K562 (cell line): Measurements from ENCODE around the gene CD151. TPM values are rescaled to one million over a fixed set of nuclear protein-coding genes. Genes with fewer than 3 reads are reported as not detected.

Experiments used
- ATAC-seq: fragments of 200-7000 bp; cut with Tn5 transposase; 3 replicates; pipeline ENCODE4 v1.9.1; 2020; ENCODE audit warnings: moderate library complexity
- BruUV-seq: library from RNA; stranded (reverse); fragments of 400-500 nt; replicated peaks from 2 replicates; lab custom pipeline; 2021; lab: Mats Ljungman, UMichigan
- CTCF ChIA-PET: fragments of 300-600 bp; formaldehyde crosslinking; extraction: SDS; loops from one replicate; lab custom pipeline; 2021; ENCODE audit warnings: low intra/inter-chr PET ratio; lab: Yijun Ruan, JAX
- POLR2A ChIA-PET: fragments of 300-600, 350-650 bp; sonication (Branson Sonifier 250); formaldehyde crosslinking; extraction: SDS; loops from one replicate; lab custom pipeline; 2021; ENCODE audit warnings: antibody characterized with exemption, inconsistent platforms; lab: Yijun Ruan, JAX
- DNase-seq, 4 experiments: peaks; one replicate each; pipeline versions ENCODE4 v3.0.0 to v3.0.0-alpha.2; 2011 to 2018; ENCODE audit warnings: low spot score in 3 of 4, mixed read lengths in 3 of 4; ENCODE audit errors: extremely low read depth in 1 of 4
- FAIRE-seq: peaks from 2 replicates; lab custom pipeline; 2011; peaks lifted over from hg19 to GRCh38; lab: Jason Lieb, UNC
- H2AFZ ChIP-seq: 2 replicates; pipeline ENCODE4 v1.6.0; 2011; ENCODE audit warnings: low read depth, low read length, control low read depth, inconsistent platforms
- H3K27ac ChIP-seq: fragments of 200-600 bp; 3 replicates; pipeline ENCODE4 v1.8.0; 2011; ENCODE audit warnings: low read depth, mild to moderate bottlenecking, control low read depth, inconsistent platforms, low read length, moderate library complexity, mixed read lengths; ENCODE audit errors: extremely low read depth
- H3K27me3 ChIP-seq, 2 experiments: fragments of 300-600 bp in 1 of 2; 2 replicates in 1 of 2; 3 replicates in 1 of 2; pipeline versions ENCODE4 v1.6.0 to v1.8.0; 2011; ENCODE audit warnings: inconsistent platforms in 2 of 2, low read length in 2 of 2, mild to moderate bottlenecking in 1 of 2, mixed read lengths in 1 of 2, moderate library complexity in 1 of 2; ENCODE audit not compliant: control insufficient read depth in 2 of 2, insufficient read depth in 2 of 2
- H3K36me3 ChIP-seq: fragments of 300-600 bp; 3 replicates; pipeline ENCODE4 v1.8.0; 2011; ENCODE audit warnings: mild to moderate bottlenecking, low read length, inconsistent platforms; ENCODE audit not compliant: control insufficient read depth, insufficient read depth
- H3K4me1 ChIP-seq, 2 experiments: fragments of 200-600 bp in 1 of 2; replicated peaks in 1 of 2; 2 replicates in 1 of 2; 3 replicates in 1 of 2; pipeline versions ENCODE4 v1.5.1 to v1.8.0; 2011; ENCODE audit warnings: inconsistent platforms in 2 of 2, low read length in 2 of 2, mild to moderate bottlenecking in 1 of 2, mixed read lengths in 1 of 2, moderate library complexity in 1 of 2; ENCODE audit not compliant: control insufficient read depth in 2 of 2, insufficient read depth in 2 of 2
- H3K4me2 ChIP-seq: 2 replicates; pipeline ENCODE4 v1.6.1; 2011; ENCODE audit warnings: low read length, control low read depth, inconsistent platforms, mixed read lengths; ENCODE audit not compliant: insufficient read depth
- H3K4me3 ChIP-seq: fragments of 200-600 bp; sonication (generic), shearing (Covaris generic); 2 replicates; pipeline ENCODE4 v1.5.1; 2016; ENCODE audit warnings: control low read depth, inconsistent platforms
- H3K79me2 ChIP-seq: fragments of 200-600 bp; 3 replicates; pipeline ENCODE4 v1.8.0; 2011; ENCODE audit warnings: low read length, inconsistent platforms; ENCODE audit not compliant: control insufficient read depth, insufficient read depth
- H3K9ac ChIP-seq, 2 experiments: 2 replicates each; pipeline versions ENCODE4 v1.6.0 to v1.6.1; 2011; ENCODE audit warnings: low read depth in 2 of 2, low read length in 2 of 2, control low read depth in 1 of 2, inconsistent platforms in 1 of 2, mild to moderate bottlenecking in 1 of 2, mixed read lengths in 1 of 2; ENCODE audit not compliant: insufficient read depth in 1 of 2
- H3K9me1 ChIP-seq: one replicate; pipeline ENCODE4 v1.6.0; 2011; ENCODE audit warnings: inconsistent platforms, mild to moderate bottlenecking, low read length, moderate library complexity; ENCODE audit not compliant: control insufficient read depth, insufficient read depth
- H3K9me3 ChIP-seq: replicated peaks from 2 replicates; pipeline ENCODE4 v1.5.1; 2011; ENCODE audit warnings: low read depth, low read length, inconsistent platforms; ENCODE audit not compliant: control insufficient read depth, insufficient read depth
- H4K20me1 ChIP-seq: replicated peaks from 2 replicates; pipeline ENCODE4 v1.6.1; 2011; ENCODE audit warnings: low read length, inconsistent platforms, mixed read lengths; ENCODE audit not compliant: control insufficient read depth, insufficient read depth
- ATF1 ChIP-seq, 2 experiments: fragments of 450-650 bp in 1 of 2; IDR thresholded peaks; 2 replicates each; pipeline ENCODE4 v1.6.1; 2016; ENCODE audit warnings: missing compliant biosample characterization in 1 of 2, missing genetic modification characterization in 1 of 2
- CCNT2 ChIP-seq: IDR thresholded peaks from 2 replicates; pipeline ENCODE4 v1.6.1; 2011; ENCODE audit warnings: borderline replicate concordance, low read depth, mild to moderate bottlenecking, moderate library complexity, mixed read lengths, low read length; ENCODE audit not compliant: insufficient read length; ENCODE audit errors: extremely low read depth
- EHMT2 ChIP-seq: fragments of 450-650 bp; IDR thresholded peaks from 2 replicates; pipeline ENCODE4 v1.6.1; 2018; ENCODE audit warnings: antibody characterized with exemption
- FOXK1 ChIP-seq: sonication (generic); formaldehyde crosslinking; IDR thresholded peaks from 2 replicates; pipeline ENCODE4 v1.8.0; 2022; ENCODE audit warnings: missing genetic modification reagents, mild to moderate bottlenecking, borderline replicate concordance
- FOXK2 ChIP-seq, 2 experiments: fragments of 450-650 bp; IDR thresholded peaks in 1 of 2; conservative IDR thresholded peaks in 1 of 2; 2 replicates each; pipeline ENCODE4 v1.6.1; 2016; ENCODE audit warnings: low read depth in 2 of 2, mild to moderate bottlenecking in 1 of 2
- HDGF ChIP-seq: fragments of 450-650 bp; IDR thresholded peaks from 2 replicates; pipeline ENCODE4 v1.6.1; 2016
- HMGN3 ChIP-seq: IDR thresholded peaks from 2 replicates; pipeline ENCODE4 v1.6.1; 2011; ENCODE audit warnings: borderline replicate concordance, low read depth, mild to moderate bottlenecking, mixed read lengths, low read length; ENCODE audit not compliant: insufficient read length; ENCODE audit errors: extremely low read depth
- L3MBTL2 ChIP-seq: fragments of 450-650 bp; IDR thresholded peaks from 2 replicates; pipeline ENCODE4 v1.6.1; 2016; ENCODE audit warnings: mild to moderate bottlenecking, moderate library complexity
- MCM2 ChIP-seq: fragments of 450-650 bp; IDR thresholded peaks from 2 replicates; pipeline ENCODE4 v1.6.1; 2017; ENCODE audit warnings: low read depth, mild to moderate bottlenecking
- MEIS2 ChIP-seq: fragments of 450-650 bp; IDR thresholded peaks from 2 replicates; pipeline ENCODE4 v1.6.1; 2014; ENCODE audit warnings: mild to moderate bottlenecking; ENCODE audit not compliant: partially characterized antibody
- PTTG1 ChIP-seq: fragments of 450-650 bp; IDR thresholded peaks from 2 replicates; pipeline ENCODE4 v1.6.1; 2016; ENCODE audit warnings: low read depth, mild to moderate bottlenecking, missing genetic modification characterization, missing compliant biosample characterization
- RBM34 ChIP-seq: fragments of 200-400 bp; formaldehyde crosslinking; IDR thresholded peaks from 2 replicates; pipeline ENCODE4 v1.6.1; 2018; ENCODE audit warnings: low read length, borderline replicate concordance; ENCODE audit not compliant: insufficient read depth
- ZNF197 ChIP-seq: fragments of 200-800 bp; sonication (Bioruptor generic); IDR thresholded peaks from 2 replicates; pipeline ENCODE4 v1.6.1; 2016; ENCODE audit warnings: low read depth, missing genetic modification characterization, missing compliant biosample characterization
- ZNF384 ChIP-seq: IDR thresholded peaks from 2 replicates; pipeline ENCODE4 v1.6.1; 2012; ENCODE audit warnings: low read depth, low read length, improper control_type of control experiment
- WGBS: fragments of 100-300 bp; shearing (Covaris generic); methylation state at CpG from one replicate; pipeline ENCODE4 v1.1.6; 2016; ENCODE audit warnings: low coverage, mixed read lengths; ENCODE audit not compliant: insufficient coverage; ENCODE audit errors: missing lambda C conversion rate; 5-methylcytosine and 5-hydroxymethylcytosine counted together
- in situ Hi-C: fragments of 300-500 bp; cut with MboI; formaldehyde crosslinking; loops from 4 replicates; pipeline ENCODE4 v1.15.0; 2018; ENCODE audit warnings: inconsistent platforms, mixed read lengths
- intact Hi-C: fragments of 100-400 bp; cut with micrococcal nuclease; formaldehyde crosslinking; loops from 2 replicates; pipeline ENCODE4 v1.14.2; 2022
- polyA plus RNA-seq, 8 experiments: library from polyadenylated mRNA; depleted of rRNA in 4 of 8; stranded (reverse) in 5 of 8; unstranded in 3 of 8; fragments of >200 nt; fragmentation: Nextera tagmentation in 2 of 8; fragmentation: Illumina TruSeq in 1 of 8; extraction: Ambion mirVana in 2 of 8; extraction: Trizol in 1 of 8; gene quantifications; 2 replicates each; pipeline versions ENCODE4 v1.2.1 to v1.2.3, GENCODE V29; 2011 to 2014; ENCODE audit warnings: inconsistent platforms in 1 of 8, missing spikeins in 1 of 8
- total RNA-seq, 7 experiments: library from RNA; depleted of rRNA in 6 of 7; stranded (reverse); fragments of >200 nt in 6 of 7; fragmentation: Illumina TruSeq in 2 of 7; extraction: Trizol in 2 of 7; gene quantifications; 2 replicates each; pipeline versions ENCODE4 v1.2.1 to v1.2.3, GENCODE V29; 2011 to 2021; ENCODE audit warnings: low replicate concordance in 1 of 7
- TF ChIP-seq, protein P1 (sequence below): fragments of 450-650 bp; formaldehyde crosslinking; IDR thresholded peaks from 2 replicates; pipeline ENCODE4 v1.4.0; 2020; ENCODE audit warnings: mild to moderate bottlenecking, moderate library complexity
- TF ChIP-seq, protein P2 (sequence below): fragments of 250-450 bp; sonication (Bioruptor Pico); IDR thresholded peaks from 2 replicates; pipeline ENCODE4 v1.8.0; 2022; ENCODE audit warnings: inconsistent platforms
- TF ChIP-seq, protein P3 (sequence below): sonication (generic); formaldehyde crosslinking; IDR thresholded peaks from 2 replicates; pipeline ENCODE4 v1.8.1; 2023; ENCODE audit warnings: mild to moderate bottlenecking, missing genetic modification reagents

The CD151 gene
- total and polyA plus RNA-seq, 9 of the 15 experiments (the other 6 are each of a cell fraction or from before 2014, with no cell fraction given), result 2.3 to 187 (median 140) TPM

DNA sequence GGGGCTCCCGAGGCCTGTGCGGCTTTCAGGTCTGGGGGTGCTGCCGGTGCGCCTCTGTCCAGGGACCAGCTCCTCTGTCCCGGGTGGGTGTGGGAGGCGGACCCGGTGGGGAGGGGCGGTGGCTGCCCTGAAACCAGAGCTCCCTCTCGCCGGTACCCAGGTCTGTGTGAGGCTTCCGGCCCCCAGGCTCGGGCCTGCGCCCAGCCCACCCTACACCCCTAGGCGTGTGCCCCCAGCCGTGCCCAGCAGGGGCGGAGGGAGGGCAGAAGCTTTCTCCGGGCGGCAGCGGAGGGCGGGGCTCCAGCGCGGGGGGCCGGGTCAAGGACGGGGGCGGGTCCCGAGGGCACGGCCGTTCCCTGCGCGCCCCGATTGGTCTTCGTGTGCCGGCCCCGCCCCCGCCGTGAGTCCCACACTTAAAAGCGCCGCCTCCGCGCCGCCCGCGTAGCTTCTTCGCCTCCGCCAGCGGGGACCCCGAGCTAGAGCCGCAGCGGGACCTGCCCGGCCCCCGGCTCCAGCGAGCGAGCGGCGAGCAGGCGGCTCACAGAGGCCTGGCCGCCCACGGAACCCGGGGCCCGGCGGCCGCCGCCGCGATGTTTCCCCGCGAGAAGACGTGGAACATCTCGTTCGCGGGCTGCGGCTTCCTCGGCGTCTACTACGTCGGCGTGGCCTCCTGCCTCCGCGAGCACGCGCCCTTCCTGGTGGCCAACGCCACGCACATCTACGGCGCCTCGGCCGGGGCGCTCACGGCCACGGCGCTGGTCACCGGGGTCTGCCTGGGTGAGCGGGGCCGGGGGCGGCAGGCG lies 13.4 kb upstream of the CD151 start:
- H3K4me1 ChIP-seq, result peaks cover 11 to 67% of the 10 kb centered on the region in 2 experiments; a peak in 4 of 5 replicates
- in situ Hi-C loops, result no loop called here
- BruUV-seq, result no TSS peak
- no peak for FAIRE-seq
- peaks cover 13% of the 10 kb centered on the region for H4K20me1 ChIP-seq
- peak overlapping the region; percentile 92 for H3K27ac ChIP-seq
- ChIA-PET POLR2A (interaction anchor here (0.6 to 5.2 kb wide), 15 partner anchors 8 to 259 kb away, joined by 3 to 36 read pairs (median 5); partner anchors contain the start of genes CD151, CRACR2B, LMNTD2 and POLR2L), CTCF (no interaction called here)
- peak; percentile 88 for ATAC-seq
- H3K9me1 ChIP-seq, result peaks cover 6% of the 10 kb centered on the region
- H3K9ac ChIP-seq, result peak overlapping the region; percentile 87 to 100
- peak; percentile 85 to 95 (median 90) for DNase-seq
- peak overlapping the region; percentile 86 for H3K4me2 ChIP-seq
- H3K79me2 ChIP-seq, result peaks cover 25% of the 10 kb centered on the region
- H3K4me3 ChIP-seq, result peak overlapping the region; percentile 89
- no peaks in the 10 kb centered on the region for H3K27me3 ChIP-seq
- no peaks in the 10 kb centered on the region for H3K9me3 ChIP-seq
- under 1% methylated on average over 46 of the region's 96 CpGs for WGBS
- H2AFZ ChIP-seq, result peak overlapping the region; percentile 93
- intact Hi-C loops, result no loop called here
- peaks cover 31% of the 10 kb centered on the region; the same call in 1 of the 3 replicates for H3K36me3 ChIP-seq
- no peak for TF ChIP-seq ZNF197 (CRISPR knock-in tag)
- TF ChIP-seq ZNF384, result no peak
- TF ChIP-seq PTTG1 (tag), result no peak
- TF ChIP-seq, protein P1, sequence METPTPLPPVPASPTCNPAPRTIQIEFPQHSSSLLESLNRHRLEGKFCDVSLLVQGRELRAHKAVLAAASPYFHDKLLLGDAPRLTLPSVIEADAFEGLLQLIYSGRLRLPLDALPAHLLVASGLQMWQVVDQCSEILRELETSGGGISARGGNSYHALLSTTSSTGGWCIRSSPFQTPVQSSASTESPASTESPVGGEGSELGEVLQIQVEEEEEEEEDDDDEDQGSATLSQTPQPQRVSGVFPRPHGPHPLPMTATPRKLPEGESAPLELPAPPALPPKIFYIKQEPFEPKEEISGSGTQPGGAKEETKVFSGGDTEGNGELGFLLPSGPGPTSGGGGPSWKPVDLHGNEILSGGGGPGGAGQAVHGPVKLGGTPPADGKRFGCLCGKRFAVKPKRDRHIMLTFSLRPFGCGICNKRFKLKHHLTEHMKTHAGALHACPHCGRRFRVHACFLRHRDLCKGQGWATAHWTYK (CRISPR knock-in tag), result 0 out of 2 replicates have a peak, but pooled peaks have one; percentile 66
- TF ChIP-seq MCM2, result no peak
- TF ChIP-seq FOXK2 (conservative IDR thresholded peaks at IDR 0.05 in 1 of 2, IDR thresholded peaks at IDR 0.05 in 1 of 2; ENCODE audit: low read depth in 2 of 2), result no peak
- TF ChIP-seq ATF1 (CRISPR knock-in tag; IDR thresholded peaks at IDR 0.05), result no peak
- peak; percentile 59 for TF ChIP-seq ATF1 (tag; IDR thresholded peaks at IDR 0.05)
- TF ChIP-seq RBM34, result no peak
- TF ChIP-seq, protein P2, sequence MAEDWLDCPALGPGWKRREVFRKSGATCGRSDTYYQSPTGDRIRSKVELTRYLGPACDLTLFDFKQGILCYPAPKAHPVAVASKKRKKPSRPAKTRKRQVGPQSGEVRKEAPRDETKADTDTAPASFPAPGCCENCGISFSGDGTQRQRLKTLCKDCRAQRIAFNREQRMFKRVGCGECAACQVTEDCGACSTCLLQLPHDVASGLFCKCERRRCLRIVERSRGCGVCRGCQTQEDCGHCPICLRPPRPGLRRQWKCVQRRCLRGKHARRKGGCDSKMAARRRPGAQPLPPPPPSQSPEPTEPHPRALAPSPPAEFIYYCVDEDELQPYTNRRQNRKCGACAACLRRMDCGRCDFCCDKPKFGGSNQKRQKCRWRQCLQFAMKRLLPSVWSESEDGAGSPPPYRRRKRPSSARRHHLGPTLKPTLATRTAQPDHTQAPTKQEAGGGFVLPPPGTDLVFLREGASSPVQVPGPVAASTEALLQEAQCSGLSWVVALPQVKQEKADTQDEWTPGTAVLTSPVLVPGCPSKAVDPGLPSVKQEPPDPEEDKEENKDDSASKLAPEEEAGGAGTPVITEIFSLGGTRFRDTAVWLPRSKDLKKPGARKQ (CRISPR knock-in tag), result no peak
- no peak for TF ChIP-seq FOXK1 (CRISPR knock-in tag)
- no peak for TF ChIP-seq MEIS2
- TF ChIP-seq L3MBTL2, result peak; percentile 72
- TF ChIP-seq HDGF, result no peak
- TF ChIP-seq, protein P3, sequence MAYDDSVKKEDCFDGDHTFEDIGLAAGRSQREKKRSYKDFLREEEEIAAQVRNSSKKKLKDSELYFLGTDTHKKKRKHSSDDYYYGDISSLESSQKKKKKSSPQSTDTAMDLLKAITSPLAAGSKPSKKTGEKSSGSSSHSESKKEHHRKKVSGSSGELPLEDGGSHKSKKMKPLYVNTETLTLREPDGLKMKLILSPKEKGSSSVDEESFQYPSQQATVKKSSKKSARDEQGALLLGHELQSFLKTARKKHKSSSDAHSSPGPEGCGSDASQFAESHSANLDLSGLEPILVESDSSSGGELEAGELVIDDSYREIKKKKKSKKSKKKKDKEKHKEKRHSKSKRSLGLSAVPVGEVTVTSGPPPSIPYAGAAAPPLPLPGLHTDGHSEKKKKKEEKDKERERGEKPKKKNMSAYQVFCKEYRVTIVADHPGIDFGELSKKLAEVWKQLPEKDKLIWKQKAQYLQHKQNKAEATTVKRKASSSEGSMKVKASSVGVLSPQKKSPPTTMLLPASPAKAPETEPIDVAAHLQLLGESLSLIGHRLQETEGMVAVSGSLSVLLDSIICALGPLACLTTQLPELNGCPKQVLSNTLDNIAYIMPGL (CRISPR knock-in tag), result no peak
- peak; percentile 27 for TF ChIP-seq HMGN3
- no peak for TF ChIP-seq EHMT2
- TF ChIP-seq CCNT2, result peak; percentile 76
